Body of pancreas (tissue), 4 donors: ENCODE results near the gene TRAK1. TPM values are rescaled to one million over a fixed set of nuclear protein-coding genes. Genes with fewer than 3 reads are reported as not detected.

ENCODE experiments used
- ATAC-seq: fragments of 150-250 bp; one replicate; pipeline ENCODE4 v1.9.1; 2016
- DNase-seq, 4 donors: peaks; one replicate each; pipeline ENCODE4 v3.0.0-alpha.2; 2019
- H3K27ac ChIP-seq, 4 donors: fragments of 200-600 bp; sonication (generic); 1 replicate in 3 of 4; 2 replicates in 1 of 4; pipeline versions ENCODE4 v1.5.1 to v1.6.1; 2016 to 2019; ENCODE audit warnings: mild to moderate bottlenecking in 1 of 4, mixed read lengths in 1 of 4, moderate library complexity in 1 of 4
- H3K27me3 ChIP-seq, 2 donors: fragments of 200-600 bp; sonication (generic); one replicate each; pipeline ENCODE4 v1.6.0; 2016; ENCODE audit warnings: mild to moderate bottlenecking in 1 of 2
- H3K36me3 ChIP-seq, 2 donors: fragments of 200-600 bp; sonication (generic); replicated peaks in 1 of 2; 2 replicates each; pipeline ENCODE4 v1.5.1; 2016; ENCODE audit warnings: low read depth in 2 of 2; ENCODE audit not compliant: insufficient read depth in 1 of 2
- H3K4me1 ChIP-seq: fragments of 200-600 bp; sonication (generic); one replicate; pipeline ENCODE4 v1.6.0; 2016
- H3K4me3 ChIP-seq, 2 donors: fragments of 200-600 bp; sonication (generic); 1 replicate in 1 of 2; 2 replicates in 1 of 2; pipeline ENCODE4 v1.5.1; 2016 to 2019
- H3K9me3 ChIP-seq, 3 donors: fragments of 200-600 bp; sonication (generic); 1 replicate in 2 of 3; 2 replicates in 1 of 3; pipeline ENCODE4 v1.5.1; 2016
- POLR2A ChIP-seq, 3 donors: fragments of 450-650 bp; IDR thresholded peaks; one replicate each; pipeline ENCODE4 v1.6.1; 2016; ENCODE audit warnings: antibody characterized with exemption in 3 of 3, mild to moderate bottlenecking in 2 of 3
- WGBS, 2 donors: methylation state at CpG; one replicate each; pipeline ENCODE4 v1.1.5; 2017; 5-methylcytosine and 5-hydroxymethylcytosine counted together
- intact Hi-C: fragments of 100-400 bp; cut with DNase I; formaldehyde crosslinking; loops from one replicate; pipeline ENCODE4 v1.15.1; 2023
- total RNA-seq, 2 donors: library from RNA; depleted of rRNA; stranded (reverse); fragments of >200 nt; gene quantifications; one replicate each; pipeline ENCODE4 v1.1.0, GENCODE V29; 2016
- TF ChIP-seq, protein P1 (sequence below), 7 experiments: fragments of 450-650 bp in 4 of 7; fragments of 200-600 bp in 3 of 7; sonication (generic) in 3 of 7; IDR thresholded peaks; one replicate each; pipeline ENCODE4 v1.5.1; 2016 to 2019; ENCODE audit warnings: antibody characterized with exemption in 7 of 7

TRAK1 gene
- total RNA-seq, 2 donors from 2014 or later, result 17.1 to 24.1 TPM

DNA sequence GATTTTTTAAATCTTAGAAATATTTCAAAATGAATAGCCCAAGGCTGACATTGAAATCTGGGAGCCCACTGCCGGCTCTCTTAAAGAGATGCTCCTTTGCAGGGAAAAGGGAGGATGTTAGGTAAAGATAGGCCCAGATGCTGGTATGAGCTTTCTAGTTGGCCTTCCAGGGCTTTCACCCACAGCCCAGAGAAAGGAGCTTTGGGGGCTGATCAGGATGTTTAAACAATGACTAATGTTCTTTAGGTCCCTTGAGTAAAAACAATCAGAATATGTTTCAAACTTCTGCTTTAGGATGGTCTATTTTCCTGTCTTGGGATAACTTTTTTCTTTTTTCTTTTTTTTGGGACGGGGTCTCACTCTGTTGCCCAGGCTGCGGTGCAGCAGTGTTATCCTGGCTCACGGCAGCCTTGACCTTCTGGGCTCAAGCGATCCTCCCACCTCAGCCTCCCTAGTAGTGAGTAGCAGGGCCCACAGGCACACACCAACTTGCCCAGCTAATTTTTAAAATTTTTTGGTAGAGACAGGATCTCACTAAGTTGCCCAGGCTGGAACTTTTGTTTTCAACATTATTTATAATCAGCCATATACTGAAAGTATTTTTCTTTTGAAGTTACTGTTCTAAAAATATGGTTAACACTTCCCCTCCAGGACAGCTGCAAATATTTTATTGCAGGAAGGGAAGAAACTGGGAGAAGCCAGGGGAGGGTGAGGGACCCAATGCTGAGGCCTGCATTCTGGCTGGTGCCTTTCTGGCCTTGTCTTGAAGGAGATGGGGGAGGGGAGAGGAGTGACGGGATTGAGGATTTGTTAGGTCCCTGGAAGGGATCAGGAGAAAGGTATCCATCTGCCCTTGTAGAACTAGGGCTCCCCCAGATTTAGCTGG lies 70.1 kb downstream of the TRAK1 start:
- H3K4me3 ChIP-seq, result no peak overlapping the region
- TF ChIP-seq, protein P1, sequence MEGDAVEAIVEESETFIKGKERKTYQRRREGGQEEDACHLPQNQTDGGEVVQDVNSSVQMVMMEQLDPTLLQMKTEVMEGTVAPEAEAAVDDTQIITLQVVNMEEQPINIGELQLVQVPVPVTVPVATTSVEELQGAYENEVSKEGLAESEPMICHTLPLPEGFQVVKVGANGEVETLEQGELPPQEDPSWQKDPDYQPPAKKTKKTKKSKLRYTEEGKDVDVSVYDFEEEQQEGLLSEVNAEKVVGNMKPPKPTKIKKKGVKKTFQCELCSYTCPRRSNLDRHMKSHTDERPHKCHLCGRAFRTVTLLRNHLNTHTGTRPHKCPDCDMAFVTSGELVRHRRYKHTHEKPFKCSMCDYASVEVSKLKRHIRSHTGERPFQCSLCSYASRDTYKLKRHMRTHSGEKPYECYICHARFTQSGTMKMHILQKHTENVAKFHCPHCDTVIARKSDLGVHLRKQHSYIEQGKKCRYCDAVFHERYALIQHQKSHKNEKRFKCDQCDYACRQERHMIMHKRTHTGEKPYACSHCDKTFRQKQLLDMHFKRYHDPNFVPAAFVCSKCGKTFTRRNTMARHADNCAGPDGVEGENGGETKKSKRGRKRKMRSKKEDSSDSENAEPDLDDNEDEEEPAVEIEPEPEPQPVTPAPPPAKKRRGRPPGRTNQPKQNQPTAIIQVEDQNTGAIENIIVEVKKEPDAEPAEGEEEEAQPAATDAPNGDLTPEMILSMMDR (IDR thresholded peaks at IDR 0.05), result no peak
- TF ChIP-seq POLR2A (IDR thresholded peaks at IDR 0.05), result no peak
- DNase-seq (no peak), ATAC-seq (no peak)
- H3K27ac ChIP-seq, result no peak overlapping the region
- H3K4me1 ChIP-seq, result peaks cover 48% of the 10 kb centered on the region
- intact Hi-C loops, result no loop called here
- WGBS, 2 donors, result 89 to 94% methylated on average over 6 of the region's 6 CpGs
- H3K9me3 ChIP-seq, result no peaks in the 10 kb centered on the region
- H3K27me3 ChIP-seq, result no peaks in the 10 kb centered on the region
- no peaks in the 10 kb centered on the region for H3K36me3 ChIP-seq

DNA sequence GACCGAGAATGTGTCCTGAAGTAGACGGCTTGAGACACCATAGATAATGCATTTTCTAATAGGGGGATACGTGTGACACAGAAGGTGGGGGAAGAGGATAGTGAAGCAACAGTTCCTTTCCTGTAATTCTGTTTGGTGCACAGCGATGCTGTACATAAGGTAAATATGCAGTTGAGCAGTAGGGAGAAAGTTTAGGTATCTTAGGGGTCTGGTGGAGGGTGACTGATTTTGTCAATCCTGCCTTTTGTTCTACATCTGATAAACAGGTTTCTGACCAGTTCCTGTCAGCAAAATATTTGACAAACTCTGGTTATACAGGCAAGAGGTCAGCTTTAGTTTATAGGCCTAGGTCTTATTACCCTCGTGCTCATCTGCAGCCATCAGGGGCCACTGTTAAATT lies 71.3 kb downstream of the TRAK1 start:
- TF ChIP-seq, protein P1 (IDR thresholded peaks at IDR 0.05), result no peak
- TF ChIP-seq POLR2A (IDR thresholded peaks at IDR 0.05), result no peak
- H3K36me3 ChIP-seq, result no peaks in the 10 kb centered on the region
- H3K27ac ChIP-seq, result no peak overlapping the region
- H3K4me1 ChIP-seq, result peaks cover 56% of the 10 kb centered on the region
- no peaks in the 10 kb centered on the region for H3K9me3 ChIP-seq
- intact Hi-C loops, result no loop called here
- H3K27me3 ChIP-seq, result no peaks in the 10 kb centered on the region
- DNase-seq (no peak), ATAC-seq (no peak)
- H3K4me3 ChIP-seq, result no peak overlapping the region
- WGBS, 2 donors, result 90 to 94% methylated on average over 5 of the region's 5 CpGs

GRCh38 chr3:42163622-42164244 lies 72.6 kb downstream of the TRAK1 start:
- WGBS, 2 donors, result 34 to 45% methylated on average over 5 of the region's 5 CpGs
- ATAC-seq (no peak), DNase-seq (no peak)
- TF ChIP-seq, protein P1 (IDR thresholded peaks at IDR 0.05), result no peak
- TF ChIP-seq POLR2A (IDR thresholded peaks at IDR 0.05), result no peak
- H3K27me3 ChIP-seq, result no peaks in the 10 kb centered on the region
- H3K9me3 ChIP-seq, result no peaks in the 10 kb centered on the region
- H3K4me1 ChIP-seq, result peaks cover 56% of the 10 kb centered on the region
- no peaks in the 10 kb centered on the region for H3K36me3 ChIP-seq
- intact Hi-C loops, result no loop called here
- H3K27ac ChIP-seq, result peak overlapping the region in 2 of 4 donors; percentile 17 to 22
- H3K4me3 ChIP-seq, result no peak overlapping the region

DNA sequence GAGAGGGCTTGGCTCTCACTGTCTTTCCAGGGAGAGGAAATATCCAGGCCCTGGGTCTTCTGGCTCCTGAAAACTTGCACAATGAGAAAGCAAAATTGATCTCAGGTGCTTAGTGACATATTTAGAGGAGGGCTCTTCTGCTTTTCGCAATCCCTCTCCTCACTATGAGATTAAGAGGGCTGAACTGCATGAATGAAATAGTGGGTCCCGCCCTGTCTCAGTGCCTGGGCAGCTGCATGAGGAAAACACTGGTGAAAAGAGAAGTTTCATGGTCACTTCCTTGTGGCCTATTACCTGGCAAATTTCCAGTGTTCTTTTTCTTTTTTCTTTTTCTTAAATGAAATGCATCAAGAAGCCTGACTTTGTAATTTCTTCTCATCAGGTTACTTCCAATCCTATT lies 73.5 kb downstream of the TRAK1 start:
- H3K27ac ChIP-seq, result peak overlapping the region in 2 of 4 donors; percentile 17 to 22
- 60 to 63% methylated on average over 2 of the region's 2 CpGs for WGBS, 2 donors
- TF ChIP-seq, protein P1 (IDR thresholded peaks at IDR 0.05), result no peak
- no peak for TF ChIP-seq POLR2A (IDR thresholded peaks at IDR 0.05)
- no peaks in the 10 kb centered on the region for H3K36me3 ChIP-seq
- H3K4me3 ChIP-seq, result no peak overlapping the region
- intact Hi-C loops, result no loop called here
- H3K4me1 ChIP-seq, result peaks cover 49% of the 10 kb centered on the region
- ATAC-seq, result no peak
- no peak for DNase-seq
- no peaks in the 10 kb centered on the region for H3K9me3 ChIP-seq
- H3K27me3 ChIP-seq, result no peaks in the 10 kb centered on the region
